ENCODE results near the gene EPN3. TPM values are rescaled to one million over a fixed set of nuclear protein-coding genes. Genes with fewer than 3 reads are reported as not detected.
A peak's percentile ranks its signal among the peaks of the same experiment; 100 is the strongest.

The EPN3 gene
- total RNA-seq, 1 experiment from 2014 or later, result not detected

- peak; percentile 50 for DNase-seq (ENCODE audit: low read depth)
These were observed 33.1 kb downstream of the EPN3 start for GRCh38 chr17:50565402-50566350.

- DNase-seq (ENCODE audit: low read depth), result no peak
These were observed 34.4 kb downstream of the EPN3 start for GRCh38 chr17:50566886-50567285.

- no peak for DNase-seq (ENCODE audit: low read depth)
These were observed 36.1 kb downstream of the EPN3 start for GRCh38 chr17:50568659-50569058.

DNA sequence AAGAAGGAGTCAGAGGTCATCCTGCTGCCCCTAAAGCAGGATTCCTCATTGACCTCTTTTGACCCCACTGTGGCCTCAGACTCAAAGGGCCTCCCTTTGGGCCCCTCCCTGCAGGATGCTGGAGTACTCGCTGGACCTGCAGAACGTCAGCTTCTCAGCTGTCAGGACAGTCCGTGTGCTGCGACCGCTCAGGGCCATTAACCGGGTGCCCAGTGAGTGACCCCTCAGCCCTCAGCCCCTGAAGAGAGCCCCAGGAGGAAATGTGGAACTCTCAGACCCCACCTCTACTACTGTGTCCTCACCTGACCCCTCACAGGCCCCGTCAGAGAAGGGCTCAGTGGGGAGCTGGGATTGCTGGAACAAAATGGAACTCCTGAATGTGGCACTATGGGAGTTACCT lies 37.1 kb downstream of the EPN3 start:
- no peak for DNase-seq (ENCODE audit: low read depth)

DNA sequence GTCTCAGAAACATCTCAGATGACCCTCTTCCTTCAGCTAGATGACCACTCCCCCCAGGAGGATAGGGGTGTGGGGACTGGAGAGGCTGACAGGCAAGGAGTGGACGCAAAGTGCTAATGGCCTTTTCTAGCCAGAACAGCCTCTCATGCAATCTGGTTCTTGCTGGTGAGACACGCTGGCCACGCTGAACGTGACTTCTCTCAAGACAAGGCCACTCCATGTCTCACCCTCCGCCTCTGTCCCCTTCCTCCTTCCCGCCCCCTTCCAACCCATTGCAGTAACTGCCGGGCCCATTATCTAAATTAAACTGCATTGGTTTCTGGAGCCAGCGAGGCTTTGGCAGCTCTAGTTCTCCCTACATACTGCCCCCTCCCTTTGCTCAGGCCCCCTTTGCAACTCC lies 37.5 kb downstream of the EPN3 start:
- no peak for DNase-seq (ENCODE audit: low read depth)

GRCh38 chr17:50570528-50570927 lies 38.0 kb downstream of the EPN3 start:
- no peak for DNase-seq (ENCODE audit: low read depth)

DNA sequence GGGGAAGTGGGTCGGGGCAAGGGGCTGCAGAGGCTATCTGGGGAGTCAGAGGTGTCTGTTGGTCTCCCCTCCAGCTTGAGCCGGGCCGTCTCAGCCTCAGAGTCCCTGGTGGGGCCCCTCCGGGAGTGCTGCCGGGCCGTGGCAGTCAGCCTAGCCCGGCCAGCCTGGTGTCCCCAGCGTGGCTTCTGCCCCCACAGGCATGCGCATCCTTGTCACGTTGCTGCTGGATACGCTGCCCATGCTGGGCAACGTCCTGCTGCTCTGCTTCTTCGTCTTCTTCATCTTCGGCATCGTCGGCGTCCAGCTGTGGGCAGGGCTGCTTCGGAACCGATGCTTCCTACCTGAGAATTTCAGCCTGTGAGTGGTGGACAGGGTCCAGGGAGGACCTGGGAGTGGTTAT lies 39.1 kb downstream of the EPN3 start:
- DNase-seq (ENCODE audit: low read depth), result no peak

GRCh38 chr17:50572541-50572940 lies 40.0 kb downstream of the EPN3 start:
- DNase-seq (ENCODE audit: low read depth), result no peak

DNA sequence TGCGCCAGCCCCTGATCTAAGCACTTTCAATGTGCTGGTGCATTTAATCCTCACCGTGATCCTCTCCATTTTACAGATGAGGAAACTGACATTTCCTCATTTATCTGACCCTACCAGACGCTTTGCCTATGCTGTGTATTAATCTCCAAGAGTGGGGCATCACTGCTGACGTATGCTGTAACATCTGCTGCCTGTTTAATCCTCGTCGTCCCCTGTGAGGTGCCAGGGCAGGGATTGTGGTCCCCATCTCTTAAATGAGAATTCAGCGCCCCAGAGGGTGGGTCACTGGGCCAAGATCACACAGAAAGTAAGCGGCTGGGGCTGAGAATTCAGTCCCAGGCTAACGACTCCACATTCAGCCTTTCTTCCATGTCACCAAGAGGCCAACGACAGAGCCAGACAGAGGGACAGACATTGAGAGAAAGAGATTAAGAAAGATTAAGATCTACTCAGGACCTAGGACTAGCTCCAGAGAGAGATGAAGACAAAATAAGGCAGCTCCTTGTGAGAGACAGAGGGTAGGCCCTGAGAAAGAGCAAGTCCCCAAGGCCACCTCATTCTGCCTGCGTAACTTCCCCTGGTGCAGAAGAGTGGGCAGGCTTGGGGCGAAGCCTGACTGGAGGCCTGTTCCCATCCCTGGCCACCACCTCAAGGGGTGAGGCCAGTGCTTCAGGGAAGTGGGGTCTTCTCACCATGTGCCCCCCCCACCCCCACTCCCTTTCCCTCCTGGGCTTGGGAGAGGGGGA lies 41.5 kb downstream of the EPN3 start:
- DNase-seq (ENCODE audit: low read depth), result no peak

DNA sequence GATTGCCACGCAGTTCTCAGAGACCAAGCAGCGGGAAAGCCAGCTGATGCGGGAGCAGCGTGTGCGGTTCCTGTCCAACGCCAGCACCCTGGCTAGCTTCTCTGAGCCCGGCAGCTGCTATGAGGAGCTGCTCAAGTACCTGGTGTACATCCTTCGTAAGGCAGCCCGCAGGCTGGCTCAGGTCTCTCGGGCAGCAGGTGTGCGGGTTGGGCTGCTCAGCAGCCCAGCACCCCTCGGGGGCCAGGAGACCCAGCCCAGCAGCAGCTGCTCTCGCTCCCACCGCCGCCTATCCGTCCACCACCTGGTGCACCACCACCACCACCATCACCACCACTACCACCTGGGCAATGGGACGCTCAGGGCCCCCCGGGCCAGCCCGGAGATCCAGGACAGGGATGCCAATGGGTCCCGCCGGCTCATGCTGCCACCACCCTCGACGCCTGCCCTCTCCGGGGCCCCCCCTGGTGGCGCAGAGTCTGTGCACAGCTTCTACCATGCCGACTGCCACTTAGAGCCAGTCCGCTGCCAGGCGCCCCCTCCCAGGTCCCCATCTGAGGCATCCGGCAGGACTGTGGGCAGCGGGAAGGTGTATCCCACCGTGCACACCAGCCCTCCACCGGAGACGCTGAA lies 43.2 kb downstream of the EPN3 start:
- DNase-seq (ENCODE audit: low read depth), result no peak

DNA sequence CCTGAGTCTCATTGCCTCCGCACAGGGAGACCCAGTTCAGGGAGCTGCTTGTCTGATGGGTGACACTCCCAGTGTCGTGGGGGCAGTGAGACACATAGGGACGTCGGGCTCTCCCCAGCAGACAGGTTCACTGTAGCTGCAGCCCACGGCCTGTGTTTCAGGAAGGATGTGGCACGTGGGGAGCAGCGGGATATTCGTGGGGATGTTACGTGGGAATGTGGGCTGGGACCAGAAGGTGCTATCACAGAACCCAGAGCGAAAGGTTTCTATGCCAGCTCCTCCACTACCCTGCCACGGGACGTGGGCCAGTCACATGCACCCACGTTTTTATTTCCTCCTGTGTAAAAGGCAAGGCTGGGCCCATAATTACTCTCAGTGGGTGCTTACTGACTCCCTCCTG lies 44.3 kb downstream of the EPN3 start:
- DNase-seq (ENCODE audit: low read depth), result no peak

DNA sequence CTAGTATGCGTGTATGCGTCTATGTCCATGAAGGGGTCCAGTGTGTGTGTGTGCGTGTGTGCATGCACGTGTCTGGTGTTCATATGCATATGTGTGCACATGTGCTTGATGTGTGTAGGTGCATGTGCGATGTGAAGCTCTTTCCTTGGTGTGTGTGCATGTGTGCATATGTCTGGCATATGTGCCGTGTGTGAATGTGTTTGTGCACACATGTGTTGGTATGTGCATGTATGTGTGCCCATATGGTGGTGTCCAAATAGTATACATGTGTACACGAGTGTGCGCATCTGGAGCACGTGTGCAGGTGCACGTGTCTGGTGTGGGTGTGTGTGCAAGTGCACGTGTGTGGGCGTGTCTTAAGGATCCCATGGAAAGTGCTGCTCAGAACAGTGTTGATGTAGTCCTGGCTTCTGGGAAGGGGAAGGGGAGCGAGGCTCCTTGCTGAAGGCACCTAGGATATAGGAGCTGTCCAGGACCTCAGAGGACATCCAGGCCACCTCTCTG lies 45.0 kb downstream of the EPN3 start:
- no peak for DNase-seq (ENCODE audit: low read depth)

DNA sequence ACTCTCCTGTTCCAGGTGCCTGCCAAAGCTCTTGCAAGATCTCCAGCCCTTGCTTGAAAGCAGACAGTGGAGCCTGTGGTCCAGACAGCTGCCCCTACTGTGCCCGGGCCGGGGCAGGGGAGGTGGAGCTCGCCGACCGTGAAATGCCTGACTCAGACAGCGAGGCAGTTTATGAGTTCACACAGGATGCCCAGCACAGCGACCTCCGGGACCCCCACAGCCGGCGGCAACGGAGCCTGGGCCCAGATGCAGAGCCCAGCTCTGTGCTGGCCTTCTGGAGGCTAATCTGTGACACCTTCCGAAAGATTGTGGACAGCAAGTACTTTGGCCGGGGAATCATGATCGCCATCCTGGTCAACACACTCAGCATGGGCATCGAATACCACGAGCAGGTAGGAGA lies 45.6 kb downstream of the EPN3 start:
- no peak for DNase-seq (ENCODE audit: low read depth)

DNA sequence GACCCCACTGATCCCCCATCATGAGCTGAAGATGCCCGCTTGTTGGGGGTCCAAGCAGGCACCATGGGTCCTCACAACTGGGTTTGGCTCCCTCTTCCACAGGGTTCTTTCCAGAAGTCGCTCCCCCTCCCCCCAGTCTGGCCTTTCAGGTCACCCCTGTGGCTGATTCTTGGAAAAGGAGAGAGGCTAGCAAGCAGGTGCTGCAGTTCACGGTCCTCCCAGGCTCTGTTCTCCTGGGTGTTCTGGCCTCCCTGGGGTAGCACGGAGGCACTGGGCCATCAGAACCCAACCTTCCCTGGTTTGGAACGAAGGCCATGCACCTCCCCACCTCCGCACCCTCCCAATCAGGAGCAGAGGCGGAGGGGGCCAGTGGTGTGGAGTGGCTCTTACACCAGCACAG lies 46.9 kb downstream of the EPN3 start:
- no peak for DNase-seq (ENCODE audit: low read depth)

- no peak for DNase-seq (ENCODE audit: low read depth)
These were observed 48.1 kb downstream of the EPN3 start for GRCh38 chr17:50580646-50581045.

GRCh38 chr17:50581316-50581715 lies 48.8 kb downstream of the EPN3 start:
- DNase-seq (ENCODE audit: low read depth), result no peak

DNA sequence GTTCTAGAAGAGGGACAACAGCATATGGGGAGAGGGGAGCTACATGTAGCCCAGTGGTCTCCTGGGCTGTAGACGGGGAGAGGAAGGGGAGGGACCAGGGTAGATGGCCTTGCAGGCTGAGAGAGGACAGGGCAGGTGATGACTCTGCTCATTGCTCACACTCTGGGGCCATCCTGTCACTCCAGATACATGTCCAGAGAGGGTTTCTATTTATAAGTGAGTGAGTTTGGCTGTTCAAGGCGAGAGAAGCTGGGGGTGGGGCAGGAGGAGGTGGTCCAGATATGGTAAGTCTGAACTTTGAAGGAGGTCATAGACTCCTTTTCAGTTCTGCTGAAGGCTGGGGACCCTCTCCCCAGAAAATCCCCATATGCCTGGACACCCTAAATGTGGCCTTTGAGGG lies 50.2 kb downstream of the EPN3 start:
- no peak for DNase-seq (ENCODE audit: low read depth)

GRCh38 chr17:50583641-50584040 lies 51.1 kb downstream of the EPN3 start:
- no peak for DNase-seq (ENCODE audit: low read depth)

DNA sequence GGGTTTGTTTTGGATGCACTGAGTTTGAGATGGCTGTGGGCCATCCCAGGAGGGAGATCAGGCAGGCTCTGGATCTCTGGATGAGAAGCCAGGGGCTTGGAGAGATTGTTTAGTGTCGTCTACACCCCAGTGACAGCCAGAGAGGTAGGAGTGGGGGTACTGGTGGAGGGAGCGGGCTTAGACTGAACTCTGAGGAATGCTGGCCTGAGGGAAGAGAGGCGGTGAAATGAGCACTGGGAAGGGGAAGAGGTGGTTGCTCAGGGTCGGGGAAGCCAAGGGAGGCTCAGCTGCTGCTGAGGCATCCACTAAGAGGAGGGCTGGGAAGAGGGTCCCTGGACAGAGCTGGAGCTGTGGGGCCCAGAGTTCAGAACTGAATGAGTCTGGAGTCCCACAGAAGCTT lies 51.6 kb downstream of the EPN3 start:
- no peak for DNase-seq (ENCODE audit: low read depth)

DNA sequence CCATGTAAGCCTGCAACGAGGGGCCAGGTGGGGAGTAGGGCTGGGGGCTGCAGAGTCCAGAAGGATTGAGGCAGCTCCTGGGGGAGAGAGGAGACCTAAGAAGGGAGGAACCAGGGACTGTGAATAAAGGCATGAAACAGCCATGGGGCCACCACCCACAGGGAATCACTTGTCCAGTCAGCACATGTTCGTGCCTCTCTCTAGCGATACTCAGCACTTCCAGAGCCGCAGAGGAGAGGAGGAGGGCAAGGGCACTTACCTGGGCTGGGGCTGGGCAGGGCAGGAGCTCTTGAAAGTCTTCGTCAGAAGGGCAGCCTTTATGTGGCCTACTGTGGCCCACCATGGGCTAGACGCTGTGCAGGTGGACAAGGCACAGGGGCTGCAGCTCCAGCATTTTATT lies 52.2 kb downstream of the EPN3 start:
- DNase-seq (ENCODE audit: low read depth), result no peak

- DNase-seq (ENCODE audit: low read depth), result no peak
These were observed 52.8 kb downstream of the EPN3 start for GRCh38 chr17:50585346-50585745.

- DNase-seq (ENCODE audit: low read depth), result no peak
These were observed 53.4 kb downstream of the EPN3 start for GRCh38 chr17:50585891-50586290.
